HG02981 (cell line): ENCODE data around the gene CAMTA1.

Experiments used
- ATAC-seq: cut with Tn5 transposase; IDR thresholded peaks from one replicate; pipeline ENCODE4 v1.9.1; 2021; ENCODE audit warnings: mild to moderate bottlenecking, moderate library complexity; ENCODE audit not compliant: unreplicated experiment

The CAMTA1 gene

GRCh38 chr1:7098641-7099040 lies 313.4 kb downstream of the CAMTA1 start:
- no peak for ATAC-seq

- ATAC-seq, result no peak
Observed at GRCh38 chr1:7100479-7100878, 315.2 kb downstream of the CAMTA1 start.

- ATAC-seq, result no peak
Observed at GRCh38 chr1:7101187-7101586, 315.9 kb downstream of the CAMTA1 start.

GRCh38 chr1:7103361-7103782 lies 318.1 kb downstream of the CAMTA1 start:
- no peak for ATAC-seq

GRCh38 chr1:7103874-7104273 lies 318.6 kb downstream of the CAMTA1 start:
- ATAC-seq, result no peak

GRCh38 chr1:7104339-7104738 lies 319.1 kb downstream of the CAMTA1 start:
- ATAC-seq, result no peak

GRCh38 chr1:7105269-7105668 lies 320.0 kb downstream of the CAMTA1 start:
- no peak for ATAC-seq

- no peak for ATAC-seq
Observed at GRCh38 chr1:7106442-7107108, 321.3 kb downstream of the CAMTA1 start.

- ATAC-seq, result no peak
Observed at GRCh38 chr1:7107109-7107830, 322.0 kb downstream of the CAMTA1 start.

GRCh38 chr1:7108251-7108650 lies 323.0 kb downstream of the CAMTA1 start:
- ATAC-seq, result no peak

GRCh38 chr1:7109901-7110300 lies 324.6 kb downstream of the CAMTA1 start:
- ATAC-seq, result no peak

- ATAC-seq, result no peak
Observed at GRCh38 chr1:7110321-7110720, 325.1 kb downstream of the CAMTA1 start.

- no peak for ATAC-seq
Observed at GRCh38 chr1:7111853-7112252, 326.6 kb downstream of the CAMTA1 start.

GRCh38 chr1:7113136-7113535 lies 327.9 kb downstream of the CAMTA1 start:
- no peak for ATAC-seq

GRCh38 chr1:7113822-7114221 lies 328.6 kb downstream of the CAMTA1 start:
- ATAC-seq, result no peak

- no peak for ATAC-seq
Observed at GRCh38 chr1:7116001-7116400, 330.7 kb downstream of the CAMTA1 start.

GRCh38 chr1:7117399-7118281 lies 332.4 kb downstream of the CAMTA1 start:
- no peak for ATAC-seq

GRCh38 chr1:7119156-7119555 lies 333.9 kb downstream of the CAMTA1 start:
- no peak for ATAC-seq

- ATAC-seq, result no peak
Observed at GRCh38 chr1:7120863-7121621, 335.8 kb downstream of the CAMTA1 start.

GRCh38 chr1:7121622-7121988 lies 336.4 kb downstream of the CAMTA1 start:
- ATAC-seq, result no peak
